ENCODE results near the gene EME2. TPM values are rescaled to one million over a fixed set of nuclear protein-coding genes. Genes with fewer than 3 reads are reported as not detected.

The EME2 gene
- total and polyA plus RNA-seq, 3 donors from 2014 or later: 12.5 to 34.2 (median 20.3) TPM

- no peaks in the 10 kb centered on the region for H3K27me3 ChIP-seq
- intact Hi-C loops (cut with DNase I; ENCODE audit: low total_unique reads): no loop called here
- H3K4me3 ChIP-seq: no peak overlapping the region
- 80 to 84% methylated on average over 18 to 37 of the region's 41 CpGs for WGBS, 2 donors
- H3K27ac ChIP-seq: no peak overlapping the region
- DNase-seq: no peak
- H3K9me3 ChIP-seq: no peaks in the 10 kb centered on the region
- H3K4me1 ChIP-seq: peaks cover 19% of the 10 kb centered on the region
- TF ChIP-seq POLR2A (IDR thresholded peaks at IDR 0.05) (no peak), CTCF (IDR thresholded peaks at IDR 0.05) (no peak)
- H3K36me3 ChIP-seq (ENCODE audit: low read depth, missing control alignments): no peaks in the 10 kb centered on the region
Observed at GRCh38 chr16:1768061-1768766, 4.4 kb upstream of the EME2 start.

- DNase-seq: no peak
- peaks cover 21% of the 10 kb centered on the region for H3K4me1 ChIP-seq
- H3K9me3 ChIP-seq: no peaks in the 10 kb centered on the region
- H3K36me3 ChIP-seq (ENCODE audit: low read depth, missing control alignments): no peaks in the 10 kb centered on the region
- peak overlapping the region in 1 of 2 donors; percentile 87 for H3K27ac ChIP-seq
- no peaks in the 10 kb centered on the region for H3K27me3 ChIP-seq
- WGBS, 2 donors: 77 to 83% methylated on average over 11 to 21 of the region's 26 CpGs
- no peak overlapping the region for H3K4me3 ChIP-seq
- intact Hi-C loops (cut with DNase I; ENCODE audit: low total_unique reads): no loop called here
- TF ChIP-seq CTCF (IDR thresholded peaks at IDR 0.05) (no peak), POLR2A (IDR thresholded peaks at IDR 0.05) (no peak)
Observed at GRCh38 chr16:1768767-1769401, 3.7 kb upstream of the EME2 start.

GRCh38 chr16:1769402-1770300 lies 3.0 kb upstream of the EME2 start:
- intact Hi-C loops (cut with DNase I; ENCODE audit: low total_unique reads): no loop called here
- Histone ChIP-seq H3K27ac (peak overlapping the region; percentile 72 to 87), H3K4me1 (peaks cover 27% of the 10 kb centered on the region), H3K4me3 (peak overlapping the region in 1 of 2 donors; percentile 86), H3K36me3 (ENCODE audit: low read depth, missing control alignments) (no peaks in the 10 kb centered on the region), H3K9me3 (no peaks in the 10 kb centered on the region), H3K27me3 (no peaks in the 10 kb centered on the region)
- TF ChIP-seq CTCF (IDR thresholded peaks at IDR 0.05): no peak
- no peak for TF ChIP-seq POLR2A (IDR thresholded peaks at IDR 0.05)
- no peak for DNase-seq
- WGBS, 2 donors: 26 to 74% methylated on average over 6 to 27 of the region's 27 CpGs

- no peak for TF ChIP-seq POLR2A (IDR thresholded peaks at IDR 0.05)
- TF ChIP-seq CTCF (IDR thresholded peaks at IDR 0.05): no peak
- WGBS, 2 donors: 3% methylated on average over 27 to 58 of the region's 81 CpGs
- Histone ChIP-seq H3K4me1 (peaks cover 27% of the 10 kb centered on the region), H3K27ac (peak overlapping the region; percentile 72 to 87), H3K9me3 (no peaks in the 10 kb centered on the region), H3K36me3 (ENCODE audit: low read depth, missing control alignments) (no peaks in the 10 kb centered on the region), H3K27me3 (no peaks in the 10 kb centered on the region), H3K4me3 (peak overlapping the region; percentile 86)
- DNase-seq: peak; percentile 62
- intact Hi-C loops (cut with DNase I; ENCODE audit: low total_unique reads): no loop called here
Observed at GRCh38 chr16:1770328-1771187, 2.1 kb upstream of the EME2 start.

Data from testis (tissue), 3 donors.